Measurements from ENCODE around the gene C1orf21.

- TF ChIP-seq EZH2 (IDR thresholded peaks at IDR 0.05; ENCODE audit: low read length, missing control alignments) = no peak
- TF ChIP-seq CTCF (conservative IDR thresholded peaks at IDR 0.05 in 1 of 2, IDR thresholded peaks at IDR 0.05 in 1 of 2; ENCODE audit: low read depth in 1 of 2, low read length in 2 of 2) = no peak
Measured at GRCh38 chr1:184497959-184498723, 111.3 kb downstream of the C1orf21 start.

Data from fibroblast of lung (primary cell).